NCI-H748 treated with DMSO at 0.1 percent for 48 hours (cell line): ENCODE results near the gene PGPEP1.
"Not testable (repeated sequence)": the region's sequence is repeated elsewhere in the genome, so short reads cannot be mapped to it uniquely, and the experiment has no call there.

ENCODE experiments used
- DNase-seq: peaks from one replicate; lab custom pipeline; 2025; lab: John Stamatoyannopoulos, UW

Gene PGPEP1

DNA sequence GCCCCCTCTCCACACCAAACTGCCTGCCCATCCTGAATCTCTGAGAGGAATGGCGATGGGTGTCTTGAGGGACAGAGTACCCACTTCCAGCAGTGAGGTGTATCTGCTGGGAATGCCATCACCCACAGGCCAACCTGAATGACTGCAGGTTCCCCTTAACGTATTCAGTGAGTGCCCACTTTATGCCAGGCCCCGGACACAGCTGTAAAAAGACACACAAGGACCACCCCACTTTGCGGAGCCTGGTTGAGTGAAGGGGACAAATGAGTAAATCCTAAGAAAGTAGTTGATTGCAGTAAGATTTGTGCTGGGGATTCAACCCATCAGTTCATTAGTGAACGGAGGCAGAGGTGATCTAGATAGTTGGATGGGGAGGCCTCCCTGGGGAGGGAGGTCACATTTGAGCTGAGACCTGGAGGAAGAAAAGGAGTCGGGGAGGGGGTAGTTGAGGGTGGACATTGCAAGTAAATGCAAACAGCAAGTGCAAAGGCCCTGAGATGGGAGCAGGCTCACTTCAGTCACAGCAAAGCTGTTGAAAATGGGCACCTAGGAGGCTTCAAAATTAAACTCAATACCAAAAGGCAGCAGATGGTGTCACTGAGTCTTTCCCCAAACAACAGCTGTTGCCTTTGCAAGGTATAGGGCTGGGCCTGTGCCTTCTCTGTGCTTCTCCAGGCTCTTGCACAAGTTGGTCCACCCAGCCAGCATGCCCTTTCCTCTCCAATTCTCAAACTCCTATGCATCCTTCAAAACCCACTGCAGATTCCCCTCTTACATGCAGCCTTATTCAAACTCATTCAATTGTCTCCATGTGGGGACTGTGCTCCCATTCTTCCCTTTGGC, 49.9 kb downstream of the PGPEP1 start:
- no peak for DNase-seq

DNA sequence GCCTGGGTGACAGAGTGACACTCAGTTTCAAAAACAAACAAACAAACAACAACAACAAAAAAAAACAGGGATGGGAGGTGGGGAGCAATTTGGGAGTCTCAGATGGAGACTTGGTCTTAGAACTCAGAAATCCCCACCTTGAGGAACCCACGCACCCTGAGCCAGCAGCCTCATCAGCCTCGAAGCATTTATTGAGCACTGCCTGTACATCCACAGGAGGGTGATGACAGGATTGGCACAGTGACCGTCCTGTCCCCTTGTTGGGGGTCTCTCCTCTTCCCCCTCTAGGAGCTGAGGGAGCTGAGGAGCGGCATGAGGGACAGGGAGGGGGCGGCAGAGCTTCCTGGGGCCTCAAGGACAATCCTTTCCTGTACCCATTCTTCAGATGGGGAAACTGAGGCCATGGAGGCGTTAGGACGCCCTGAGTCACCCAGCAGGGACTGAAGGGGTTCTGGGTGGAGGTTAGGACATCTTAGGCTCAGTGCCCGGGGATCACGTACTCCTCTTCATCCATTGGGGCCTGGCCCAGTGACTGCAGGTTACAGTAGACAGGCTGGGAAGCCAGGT, 51.2 kb downstream of the PGPEP1 start:
- DNase-seq: no peak

DNA sequence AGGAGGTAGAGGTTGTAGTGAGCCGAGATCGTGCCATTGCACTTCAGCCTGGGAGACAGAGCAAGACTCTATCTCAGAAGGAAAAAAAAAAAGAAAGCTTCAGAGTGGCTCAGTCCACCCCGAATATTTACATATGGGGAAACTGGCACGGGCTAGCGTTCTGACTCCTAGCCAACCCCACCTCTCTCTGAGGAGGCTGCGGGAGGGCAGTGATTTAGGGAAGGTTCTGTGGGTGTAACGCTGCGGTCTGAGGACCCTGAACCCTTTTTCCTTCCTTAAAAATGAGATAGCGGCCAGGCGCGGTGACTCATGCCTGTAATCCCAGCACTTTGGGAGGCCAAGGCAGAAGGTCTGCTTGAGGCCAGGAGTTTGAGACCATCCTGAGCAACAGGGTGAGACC, 52.0 kb downstream of the PGPEP1 start:
- DNase-seq: no peak

DNA sequence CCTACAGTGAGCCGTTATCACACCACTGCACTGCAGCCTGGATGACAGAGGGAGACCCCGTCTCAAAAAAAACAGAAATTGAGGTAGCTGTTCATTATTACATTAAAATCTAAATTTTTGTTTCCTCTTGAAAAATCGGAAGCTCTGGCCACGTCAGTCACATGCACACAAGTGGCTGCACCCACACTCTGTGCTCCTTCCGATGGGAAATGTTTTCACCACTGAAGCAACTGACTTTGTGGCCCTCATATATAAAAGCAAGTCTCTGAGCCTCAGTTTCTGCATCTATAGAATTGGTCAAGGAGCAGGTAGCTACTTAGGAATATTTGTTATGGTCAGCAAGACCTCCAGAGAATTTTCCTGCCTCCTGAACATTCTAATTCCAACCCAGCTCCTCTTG, 52.5 kb downstream of the PGPEP1 start:
- no peak for DNase-seq

DNA sequence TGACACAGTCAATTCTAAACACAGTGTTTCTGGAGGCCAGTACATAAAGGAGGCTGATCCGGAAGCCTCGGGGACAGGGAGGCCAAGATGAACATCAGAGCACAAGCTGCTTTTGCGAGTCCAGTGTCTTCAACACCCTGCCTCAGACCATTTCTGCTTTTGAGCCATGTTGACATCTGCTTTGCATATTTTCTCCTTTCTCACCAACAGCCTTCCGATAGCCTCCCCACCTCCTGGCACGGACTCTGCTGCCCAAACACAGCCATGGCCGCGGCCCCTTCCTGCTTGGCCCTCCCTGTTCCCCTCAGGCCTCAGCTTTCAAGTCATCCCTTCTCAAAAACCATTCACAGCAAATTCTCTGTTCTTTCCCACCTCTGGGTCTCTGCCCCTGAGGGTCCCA, 53.4 kb downstream of the PGPEP1 start:
- DNase-seq: no peak

- no peak for DNase-seq
Measured at GRCh38 chr19:18396471-18397241, 56.3 kb downstream of the PGPEP1 start.

- no peak for DNase-seq
Measured at GRCh38 chr19:18397242-18398202, 57.1 kb downstream of the PGPEP1 start, which contains the start of gene LRRC25. Gene LRRC25, minus strand, starts transcription at chr19:18397622. Its CDS starts 659 bp downstream, at chr19:18396963.

- no peak for DNase-seq
Measured at GRCh38 chr19:18399008-18399407, 58.6 kb downstream of the PGPEP1 start.

DNA sequence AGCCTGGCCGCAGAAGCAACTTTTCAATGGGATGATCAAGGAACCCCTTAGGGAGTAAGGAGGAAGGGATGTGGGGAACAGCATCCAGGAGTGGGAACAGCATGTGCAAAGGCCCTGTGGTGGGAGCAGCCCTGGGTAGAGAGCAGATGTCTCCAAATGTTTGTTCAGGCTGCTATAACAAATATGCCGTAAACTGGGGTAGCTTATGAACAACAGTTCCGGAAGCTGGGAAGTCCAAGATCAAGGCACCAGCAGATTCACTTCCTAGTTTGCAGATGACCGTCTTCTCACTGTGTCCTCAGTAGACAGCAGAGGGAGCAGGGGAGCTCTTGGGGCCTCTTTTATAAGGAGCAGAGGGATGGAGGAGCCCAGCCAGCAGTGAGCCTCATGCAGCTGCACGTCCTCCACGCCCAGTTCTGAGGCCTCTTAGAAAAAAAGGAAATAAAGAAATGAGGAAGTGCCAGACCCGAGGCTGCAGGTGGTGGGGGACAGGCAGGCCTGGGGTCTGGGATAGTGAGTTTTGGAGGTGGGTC, 61.2 kb downstream of the PGPEP1 start:
- DNase-seq: no peak

- DNase-seq: not testable (repeated sequence)
Measured at GRCh38 chr19:18402455-18403248, 62.3 kb downstream of the PGPEP1 start.

- DNase-seq: not testable (repeated sequence)
Measured at GRCh38 chr19:18405754-18406153, 65.4 kb downstream of the PGPEP1 start.

DNA sequence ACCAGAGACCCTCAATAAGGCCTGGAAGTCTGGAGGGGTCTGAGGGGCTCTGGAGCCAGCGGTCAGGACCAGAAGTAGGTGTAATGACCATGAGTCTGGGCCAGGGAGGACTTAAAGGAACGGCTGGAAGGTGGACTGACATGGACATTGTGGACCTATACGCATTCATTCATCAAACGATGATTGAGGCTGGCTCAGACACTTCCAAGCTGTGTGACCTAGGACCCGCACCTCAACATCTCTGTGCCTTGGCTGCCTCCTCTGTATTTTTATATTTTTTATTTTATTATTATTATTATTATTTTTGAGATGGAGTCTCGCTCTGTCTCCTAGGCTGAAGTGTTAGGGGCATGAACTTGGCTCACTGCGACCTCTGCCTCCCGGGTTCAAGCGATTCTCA, 66.4 kb downstream of the PGPEP1 start:
- no peak for DNase-seq

DNA sequence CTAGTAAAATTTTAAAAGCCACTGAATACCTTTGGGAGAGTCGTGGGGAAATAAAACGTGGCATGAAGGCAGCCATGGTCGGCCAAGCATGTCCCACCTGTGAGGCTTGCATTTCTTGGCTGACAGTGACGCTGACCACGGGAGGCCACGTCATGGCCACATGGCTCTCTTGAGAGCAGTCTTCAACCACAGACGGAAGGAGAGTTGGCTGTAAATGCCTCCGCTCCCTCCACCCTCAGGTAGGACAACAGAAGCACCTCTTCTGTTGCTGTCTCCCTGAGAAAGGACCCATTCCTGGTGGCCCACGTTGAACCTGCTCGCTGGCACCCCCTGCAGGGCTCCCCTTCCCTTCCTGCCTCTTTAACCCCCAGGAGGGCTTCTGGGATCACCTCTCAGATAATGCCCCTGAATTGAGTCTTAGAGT, 67.7 kb downstream of the PGPEP1 start:
- DNase-seq: no peak

DNA sequence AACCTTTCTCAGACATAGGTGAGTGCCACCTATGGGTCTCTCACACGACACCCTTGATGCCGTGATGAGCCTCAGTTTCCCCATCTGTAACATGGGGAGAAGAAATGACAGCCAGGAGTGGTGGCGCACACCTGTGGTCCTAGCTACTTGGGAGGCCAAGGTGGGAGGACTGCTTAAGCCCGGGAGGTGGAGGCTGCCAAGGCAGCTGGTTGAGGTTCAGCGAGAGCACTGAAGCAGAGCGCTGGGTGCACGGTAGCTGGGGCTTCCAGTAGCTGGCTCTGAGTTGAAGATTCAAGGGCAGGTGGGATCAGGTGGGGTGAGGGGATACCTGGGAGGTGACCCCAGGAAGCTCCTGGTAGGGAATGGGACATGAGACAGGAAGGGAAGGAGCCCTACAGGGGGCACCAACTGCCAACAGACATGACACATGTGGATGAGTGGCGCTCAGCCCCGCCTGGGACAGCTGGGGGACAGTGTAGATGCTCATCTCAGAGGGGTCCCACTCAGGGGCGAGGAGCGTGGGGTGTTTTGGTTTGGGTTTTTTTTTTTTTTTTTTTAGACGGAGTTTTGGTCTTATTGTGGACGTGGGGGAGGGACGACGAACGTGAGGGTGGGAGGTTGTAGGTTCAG, 72.3 kb downstream of the PGPEP1 start:
- DNase-seq: no peak

- peak; percentile 9 for DNase-seq
Measured at GRCh38 chr19:18414504-18415177, 74.2 kb downstream of the PGPEP1 start.

GRCh38 chr19:18415178-18415867, 74.9 kb downstream of the PGPEP1 start:
- no peak for DNase-seq

DNA sequence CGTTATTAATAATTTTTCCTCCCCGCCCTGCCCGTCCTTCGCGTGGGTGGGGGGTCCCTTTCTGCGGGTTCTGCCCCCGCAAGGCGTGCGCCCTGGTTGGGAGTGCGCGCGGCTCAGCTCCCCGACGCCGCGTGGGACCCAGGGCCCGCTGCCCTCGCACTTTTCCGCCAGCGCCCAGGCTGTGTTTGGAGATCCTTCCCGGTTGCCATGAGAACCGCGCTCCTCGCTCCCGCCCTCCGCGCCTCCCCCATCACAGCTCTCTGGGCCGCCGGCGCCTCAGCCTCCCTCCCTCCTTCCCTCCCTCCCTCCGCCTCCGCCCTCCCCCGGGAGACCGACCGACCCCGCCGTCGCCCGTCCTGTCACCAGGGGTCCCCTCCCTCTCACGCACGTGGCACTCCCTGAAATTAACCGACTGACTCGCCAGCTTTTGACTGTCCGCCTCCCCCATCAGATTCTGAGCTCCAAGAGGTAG, 76.4 kb downstream of the PGPEP1 start:
- DNase-seq: peak; percentile 59

DNA sequence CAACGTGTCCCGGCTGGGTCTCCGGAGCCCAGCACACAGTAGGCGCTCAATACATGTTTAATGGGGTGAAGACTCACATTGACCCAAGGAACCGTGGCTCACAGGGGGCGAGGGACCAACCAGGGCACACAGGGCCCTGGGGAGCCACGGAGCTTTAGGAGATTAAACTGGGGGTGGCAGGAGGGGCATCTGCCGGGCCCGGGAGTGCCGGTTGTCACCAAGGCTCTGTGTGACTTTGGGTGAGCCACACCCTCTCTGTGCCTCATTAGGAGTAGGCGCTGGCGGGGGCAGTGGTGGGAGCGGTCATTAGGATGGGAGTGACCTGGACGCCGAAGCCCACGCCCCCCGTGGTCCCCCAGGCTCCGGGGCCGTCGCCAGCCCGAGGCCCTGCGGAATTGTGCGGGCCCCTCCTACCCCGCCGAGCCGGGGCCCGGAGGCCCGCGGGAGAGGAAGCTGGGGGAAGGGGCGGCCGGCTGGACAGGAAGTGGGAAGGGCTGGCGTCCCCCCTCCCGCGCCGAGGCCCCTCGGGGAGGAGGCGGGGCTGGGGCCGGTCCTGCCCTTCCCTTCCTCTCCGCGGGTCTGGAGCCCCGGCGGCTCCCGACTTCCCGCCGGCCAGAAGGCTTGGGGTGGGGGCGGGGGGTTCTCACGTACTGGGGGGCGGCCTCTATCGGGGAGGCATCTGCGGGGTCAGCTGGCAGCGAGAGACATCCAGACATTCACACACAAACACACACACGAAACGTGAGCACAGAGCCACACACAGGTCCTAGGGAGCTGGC, 77.0 kb downstream of the PGPEP1 start:
- DNase-seq: peak; percentile 28
